HL-60 (cell line): ENCODE results near the gene SLC6A20.

Experiments
- DNase-seq, 2 experiments: peaks; one replicate each; pipeline ENCODE4 v3.0.0-alpha.2; 2010 to 2020; ENCODE audit warnings: low read depth in 1 of 2, low spot score in 1 of 2
- H3K27ac ChIP-seq: fragments of 250-450 bp; sonication (Bioruptor Pico); replicated peaks from 2 replicates; pipeline ENCODE4 v1.5.1; 2020; ENCODE audit warnings: mild to moderate bottlenecking, moderate library complexity
- H3K27me3 ChIP-seq: fragments of 250-450 bp; sonication (Bioruptor Pico); 2 replicates; pipeline ENCODE4 v1.5.1; 2021; ENCODE audit warnings: mild to moderate bottlenecking, moderate library complexity; ENCODE audit not compliant: insufficient read depth, poor library complexity, severe bottlenecking
- H3K4me3 ChIP-seq: replicated peaks from 2 replicates; pipeline ENCODE4 v1.5.1; 2011; ENCODE audit warnings: mild to moderate bottlenecking, control low read depth, low read length; ENCODE audit not compliant: insufficient read depth
- CTCF ChIP-seq: IDR thresholded peaks from one replicate; pipeline ENCODE4 v1.5.1; 2011; ENCODE audit warnings: low read length, control low read depth, inconsistent platforms; ENCODE audit not compliant: insufficient read depth
- GABPA ChIP-seq: IDR thresholded peaks from 2 replicates; pipeline ENCODE4 v1.6.1; 2012; ENCODE audit warnings: low read depth
- POLR2AphosphoS5 ChIP-seq: IDR thresholded peaks from 2 replicates; pipeline ENCODE4 v1.6.1; 2012; ENCODE audit warnings: low read depth
- REST ChIP-seq: IDR thresholded peaks from 2 replicates; pipeline ENCODE4 v1.6.1; 2012; ENCODE audit warnings: low read depth; ENCODE audit not compliant: insufficient replicate concordance
- SPI1 ChIP-seq: IDR thresholded peaks from 2 replicates; pipeline ENCODE4 v1.6.1; 2012; ENCODE audit warnings: low read depth, mild to moderate bottlenecking, borderline replicate concordance

Gene SLC6A20

GRCh38 chr3:45729614-45730013, 66.7 kb downstream of the SLC6A20 start:
- Histone ChIP-seq H3K27me3 (no peaks in the 10 kb centered on the region), H3K4me3 (no peak overlapping the region), H3K27ac (no peak overlapping the region)
- DNase-seq = no peak
- TF ChIP-seq REST (no peak), SPI1 (no peak), CTCF (no peak)

GRCh38 chr3:45724911-45725310, 71.4 kb downstream of the SLC6A20 start:
- no peak for DNase-seq
- Histone ChIP-seq H3K27ac (peak overlapping the region; percentile 10; the same call in 1 of the 2 replicates), H3K4me3 (no peak overlapping the region), H3K27me3 (no peaks in the 10 kb centered on the region)
- no peak for TF ChIP-seq REST
- no peak for TF ChIP-seq GABPA
- peak; percentile 83 for TF ChIP-seq SPI1
- TF ChIP-seq CTCF = no peak
- no peak for TF ChIP-seq POLR2AphosphoS5

GRCh38 chr3:45719655-45720487, 76.5 kb downstream of the SLC6A20 start:
- Histone ChIP-seq H3K4me3 (no peak overlapping the region), H3K27me3 (no peaks in the 10 kb centered on the region), H3K27ac (no peak overlapping the region)
- DNase-seq = no peak
- TF ChIP-seq SPI1 = no peak
- TF ChIP-seq REST = no peak
- TF ChIP-seq POLR2AphosphoS5 = no peak
- TF ChIP-seq GABPA = no peak
- TF ChIP-seq CTCF = no peak
